Muscle layer of duodenum (tissue), 2 donors: ENCODE measurements around the gene BMP8A.

ENCODE experiments used
- H3K27ac ChIP-seq: one replicate; pipeline ENCODE4 v1.7.0; 2013; ENCODE audit warnings: mild to moderate bottlenecking, low read length
- H3K27me3 ChIP-seq: one replicate; pipeline ENCODE4 v1.7.0; 2013; ENCODE audit warnings: low read depth, mild to moderate bottlenecking, control low read depth, low read length
- H3K36me3 ChIP-seq, 2 donors: one replicate each; pipeline ENCODE4 v1.7.0; 2013; ENCODE audit warnings: low read length in 2 of 2, control low read depth in 1 of 2, mild to moderate bottlenecking in 1 of 2; ENCODE audit not compliant: insufficient read depth in 2 of 2, control insufficient read depth in 1 of 2
- H3K4me1 ChIP-seq, 2 donors: one replicate each; pipeline ENCODE4 v1.7.0; 2013; ENCODE audit warnings: low read length in 2 of 2, mild to moderate bottlenecking in 2 of 2, control low read depth in 1 of 2, moderate library complexity in 1 of 2; ENCODE audit not compliant: insufficient read depth in 2 of 2, control insufficient read depth in 1 of 2
- H3K4me3 ChIP-seq, 2 donors: one replicate each; pipeline ENCODE4 v1.7.0; 2013; ENCODE audit warnings: low read length in 2 of 2, low read depth in 1 of 2, mild to moderate bottlenecking in 1 of 2
- H3K9me3 ChIP-seq, 2 donors: one replicate each; pipeline ENCODE4 v1.7.0; 2013; ENCODE audit warnings: low read length in 2 of 2, control low read depth in 1 of 2, mild to moderate bottlenecking in 1 of 2; ENCODE audit not compliant: control insufficient read depth in 1 of 2
- donor health status: healthy.

The BMP8A gene

DNA sequence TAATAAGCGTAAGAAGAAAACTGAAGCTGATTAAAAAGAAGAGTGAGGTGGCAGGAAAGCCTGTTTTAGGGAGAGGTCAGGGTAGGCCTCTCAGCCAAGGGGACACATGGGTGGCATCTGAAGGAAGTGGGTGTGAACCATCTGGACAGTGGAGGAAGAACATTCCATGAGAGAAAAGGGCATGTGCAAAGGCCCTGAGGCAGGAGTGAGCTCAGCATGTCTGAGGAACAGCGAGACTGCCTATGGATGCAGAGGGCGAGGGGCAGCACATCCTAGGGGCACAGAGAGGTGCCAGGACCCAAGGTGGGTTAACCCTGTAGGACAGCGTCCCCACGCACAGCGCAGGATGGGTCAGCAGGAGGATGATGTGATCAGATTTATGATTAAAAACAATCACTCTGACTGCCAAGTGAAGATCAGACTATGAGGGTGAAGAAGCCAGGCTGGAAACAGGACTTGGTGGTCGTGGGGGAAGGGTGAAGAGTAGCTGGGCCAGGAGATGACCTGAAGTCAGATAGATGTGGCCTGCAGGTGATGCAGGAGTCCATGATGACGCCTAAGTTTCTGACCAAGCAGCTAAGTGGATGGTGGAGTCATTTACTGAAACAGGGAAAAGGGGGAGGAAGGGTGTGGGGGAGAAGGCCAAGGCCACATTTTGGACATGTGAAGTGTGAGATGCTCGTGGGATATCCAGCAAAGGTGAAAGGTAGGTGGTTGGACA lies 47.3 kb downstream of the BMP8A start:
- no peaks in the 10 kb centered on the region for H3K4me1 ChIP-seq
- no peaks in the 10 kb centered on the region for H3K27me3 ChIP-seq
- no peaks in the 10 kb centered on the region for H3K9me3 ChIP-seq
- no peak overlapping the region for H3K27ac ChIP-seq
- H3K36me3 ChIP-seq = peaks cover 14 to 48% of the 10 kb centered on the region in 2 donors
- no peak overlapping the region for H3K4me3 ChIP-seq

DNA sequence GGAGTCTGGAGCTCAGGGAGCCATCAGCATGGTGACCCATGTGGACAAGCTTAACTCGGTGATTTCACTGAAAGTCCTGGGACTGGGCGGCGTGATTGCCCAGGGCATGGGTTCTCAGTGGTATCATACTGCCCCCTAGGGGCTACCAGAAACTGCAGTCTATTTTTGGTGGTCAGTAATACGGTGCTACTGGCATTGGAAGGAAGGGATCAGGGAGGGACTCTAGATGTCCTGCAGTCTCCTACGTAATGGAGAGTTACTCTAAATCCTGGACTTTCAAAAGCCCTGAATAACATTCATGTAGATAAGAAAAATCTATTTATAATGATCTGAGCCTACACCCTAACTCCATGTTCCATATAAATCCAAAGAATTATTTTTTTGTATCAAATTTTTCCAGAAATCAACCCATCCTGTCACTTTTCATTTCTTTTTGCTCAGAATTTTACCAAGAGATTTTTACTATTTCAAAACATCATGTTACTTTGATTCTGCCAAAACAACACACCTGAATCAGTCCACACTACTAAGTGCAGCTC lies 47.9 kb downstream of the BMP8A start:
- no peak overlapping the region for H3K4me3 ChIP-seq
- no peaks in the 10 kb centered on the region for H3K27me3 ChIP-seq
- peaks cover 14 to 44% of the 10 kb centered on the region in 2 donors for H3K36me3 ChIP-seq
- no peaks in the 10 kb centered on the region for H3K4me1 ChIP-seq
- H3K9me3 ChIP-seq = no peaks in the 10 kb centered on the region
- no peak overlapping the region for H3K27ac ChIP-seq

DNA sequence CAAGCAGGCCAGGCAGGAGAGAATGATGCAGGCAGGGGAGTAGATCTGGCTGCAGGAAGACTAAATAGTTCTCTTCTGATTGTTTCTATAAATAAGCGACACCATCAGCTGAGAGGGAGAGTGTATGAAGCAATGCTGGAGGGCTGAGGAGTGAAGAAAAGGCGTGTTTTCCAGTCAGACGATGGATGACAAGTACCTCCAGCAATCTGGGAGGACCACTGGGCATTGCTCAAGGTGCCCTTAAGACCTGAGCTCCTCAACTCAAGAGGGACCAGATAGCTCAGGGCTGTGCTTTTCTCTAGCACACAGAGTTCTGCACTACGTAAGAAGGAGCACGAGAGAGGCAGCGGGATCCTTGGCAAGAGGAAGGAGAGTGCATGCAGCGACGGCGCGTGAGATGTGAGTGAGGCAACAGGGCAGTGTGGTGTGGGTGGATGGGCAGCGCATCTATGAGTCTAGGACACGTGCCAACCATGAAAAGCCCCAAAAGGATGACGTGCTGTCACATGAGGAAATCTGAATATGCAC lies 49.1 kb downstream of the BMP8A start:
- Histone ChIP-seq H3K27ac (peak overlapping the region; percentile 13), H3K36me3 (peaks cover 16 to 37% of the 10 kb centered on the region in 2 donors), H3K9me3 (no peaks in the 10 kb centered on the region), H3K4me1 (no peaks in the 10 kb centered on the region), H3K4me3 (no peak overlapping the region), H3K27me3 (no peaks in the 10 kb centered on the region)

GRCh38 chr1:39542924-39543323 lies 51.5 kb downstream of the BMP8A start:
- Histone ChIP-seq H3K9me3 (no peaks in the 10 kb centered on the region), H3K27me3 (no peaks in the 10 kb centered on the region), H3K4me1 (no peaks in the 10 kb centered on the region), H3K36me3 (peaks cover 24 to 34% of the 10 kb centered on the region in 2 donors), H3K27ac (no peak overlapping the region), H3K4me3 (no peak overlapping the region)

DNA sequence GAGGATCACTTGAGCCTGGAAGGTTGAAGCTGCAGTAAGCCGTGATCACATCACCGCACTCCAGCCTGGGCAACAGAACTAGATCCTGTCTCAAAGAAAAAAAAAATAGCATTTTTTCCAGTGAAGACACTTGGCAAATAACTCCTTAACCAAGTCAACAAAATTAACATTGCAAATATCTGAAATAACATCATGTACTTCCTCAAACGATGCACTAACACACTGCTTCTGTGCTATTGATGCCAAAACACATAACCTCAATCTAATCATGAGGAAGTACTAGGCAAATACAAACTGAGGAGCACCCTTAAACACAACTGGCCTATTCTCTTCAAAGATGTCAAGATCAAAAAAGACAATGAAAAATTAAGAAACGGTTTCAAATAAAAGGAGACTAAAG lies 52.9 kb downstream of the BMP8A start:
- Histone ChIP-seq H3K36me3 (peaks cover 36 to 44% of the 10 kb centered on the region in 2 donors), H3K9me3 (no peaks in the 10 kb centered on the region), H3K27ac (no peak overlapping the region), H3K4me1 (no peaks in the 10 kb centered on the region), H3K4me3 (no peak overlapping the region), H3K27me3 (no peaks in the 10 kb centered on the region)

- Histone ChIP-seq H3K4me3 (no peak overlapping the region), H3K9me3 (no peaks in the 10 kb centered on the region), H3K27me3 (no peaks in the 10 kb centered on the region), H3K4me1 (no peaks in the 10 kb centered on the region), H3K27ac (no peak overlapping the region), H3K36me3 (peaks cover 36 to 38% of the 10 kb centered on the region in 2 donors)
Observed at GRCh38 chr1:39545531-39545930, 54.1 kb downstream of the BMP8A start.

DNA sequence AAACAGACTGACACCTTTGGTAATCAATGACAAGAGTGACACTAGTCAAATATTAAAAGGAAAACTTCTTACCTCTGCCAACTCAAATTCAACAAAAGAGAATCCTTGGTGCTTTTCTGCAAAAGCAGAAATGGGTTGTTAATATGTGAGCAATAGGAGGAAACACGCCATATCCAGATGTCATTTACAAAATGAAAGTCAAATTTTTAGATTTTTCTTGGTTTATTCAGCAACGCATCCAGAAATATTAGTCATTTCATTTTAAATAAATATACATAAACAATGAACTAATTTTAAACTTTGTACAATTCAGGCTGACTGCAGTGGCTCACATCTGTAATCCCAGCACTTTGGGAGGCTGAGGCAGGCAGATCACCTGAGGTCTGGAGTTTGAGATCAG lies 62.8 kb downstream of the BMP8A start:
- Histone ChIP-seq H3K36me3 (peaks cover 3 to 12% of the 10 kb centered on the region in 2 donors), H3K27me3 (no peaks in the 10 kb centered on the region), H3K4me3 (no peak overlapping the region), H3K9me3 (no peaks in the 10 kb centered on the region), H3K27ac (no peak overlapping the region), H3K4me1 (peaks cover 0 to 8% of the 10 kb centered on the region in 2 donors)

GRCh38 chr1:39561279-39561678 lies 69.8 kb downstream of the BMP8A start:
- no peaks in the 10 kb centered on the region for H3K27me3 ChIP-seq
- no peaks in the 10 kb centered on the region for H3K9me3 ChIP-seq
- H3K4me1 ChIP-seq = peaks cover 0 to 8% of the 10 kb centered on the region in 2 donors
- peaks cover 60 to 61% of the 10 kb centered on the region in 2 donors for H3K36me3 ChIP-seq
- no peak overlapping the region for H3K27ac ChIP-seq
- H3K4me3 ChIP-seq = no peak overlapping the region

- H3K27ac ChIP-seq = no peak overlapping the region
- no peak overlapping the region for H3K4me3 ChIP-seq
- peaks cover 75 to 77% of the 10 kb centered on the region in 2 donors for H3K36me3 ChIP-seq
- no peaks in the 10 kb centered on the region for H3K27me3 ChIP-seq
- H3K4me1 ChIP-seq = peaks cover 4 to 8% of the 10 kb centered on the region in 2 donors
- H3K9me3 ChIP-seq = no peaks in the 10 kb centered on the region
Observed at GRCh38 chr1:39562886-39563285, 71.5 kb downstream of the BMP8A start.

DNA sequence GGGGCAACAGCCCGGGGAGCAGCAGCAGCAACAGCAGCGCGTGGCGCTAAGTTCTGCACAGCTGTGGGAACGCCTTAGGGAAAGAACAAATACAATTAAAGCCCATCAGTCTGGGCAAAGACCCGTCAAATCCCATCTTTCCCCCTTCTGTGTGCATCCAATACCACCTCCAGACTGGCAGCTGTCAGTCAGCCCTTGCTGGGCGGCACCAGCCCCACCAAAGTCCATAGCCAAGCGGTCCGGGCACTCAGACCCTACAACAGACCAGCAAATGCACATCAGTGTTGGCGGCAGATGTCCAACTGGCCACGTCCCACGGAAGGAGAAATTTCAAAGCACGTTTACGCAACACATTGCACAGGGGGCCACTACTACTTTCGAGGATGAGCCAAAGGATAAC lies 72.2 kb downstream of the BMP8A start:
- no peak overlapping the region for H3K4me3 ChIP-seq
- H3K4me1 ChIP-seq = peaks cover 3 to 4% of the 10 kb centered on the region in 2 donors
- H3K27me3 ChIP-seq = no peaks in the 10 kb centered on the region
- peaks cover 81 to 84% of the 10 kb centered on the region in 2 donors for H3K36me3 ChIP-seq
- H3K27ac ChIP-seq = no peak overlapping the region
- H3K9me3 ChIP-seq = no peaks in the 10 kb centered on the region

- Histone ChIP-seq H3K27ac (no peak overlapping the region), H3K4me1 (peaks cover 0 to 4% of the 10 kb centered on the region in 2 donors)
Observed at GRCh38 chr1:39564340-39564739, 72.9 kb downstream of the BMP8A start.

More at GRCh38 chr1:39564340-39564739, 72.9 kb downstream of the BMP8A start:
- H3K9me3 ChIP-seq = no peaks in the 10 kb centered on the region
- H3K27me3 ChIP-seq = no peaks in the 10 kb centered on the region
- H3K4me3 ChIP-seq = no peak overlapping the region
- peaks cover 88 to 91% of the 10 kb centered on the region in 2 donors for H3K36me3 ChIP-seq
